NCI-H146 treated with DMSO at 0.1 percent for 48 hours (cell line): ENCODE results near the gene ETNPPL.
"Not testable (repeated sequence)": the region's sequence is repeated elsewhere in the genome, so short reads cannot be mapped to it uniquely, and the experiment has no call there.

Experiments used
- DNase-seq: peaks from one replicate; lab custom pipeline; 2025; ENCODE audit not compliant: unreplicated experiment; lab: John Stamatoyannopoulos, UW

Gene ETNPPL

GRCh38 chr4:108758498-108758897 is 4.4 kb downstream of the ETNPPL start:
- no peak for DNase-seq

DNA sequence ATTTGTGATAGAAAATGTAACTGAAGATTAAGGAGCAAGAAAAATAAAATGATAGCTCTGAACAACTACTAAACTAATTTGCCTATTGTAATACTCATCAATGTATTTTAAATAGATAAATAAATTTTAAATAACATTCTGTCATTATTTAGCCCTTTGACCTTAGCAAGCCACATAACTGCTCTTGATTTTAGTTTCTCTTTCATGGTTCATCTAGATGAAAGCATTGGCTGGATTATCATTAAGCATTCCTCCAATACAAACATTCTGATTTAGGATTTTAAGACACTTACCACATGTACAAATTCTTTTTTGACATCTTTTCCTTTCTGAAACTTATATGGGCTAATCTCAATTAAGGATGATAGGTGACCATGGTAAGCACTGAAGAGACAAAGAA is 8.5 kb downstream of the ETNPPL start:
- DNase-seq = no peak

- no peak for DNase-seq
Observed at GRCh38 chr4:108751321-108751720, 11.5 kb downstream of the ETNPPL start.

DNA sequence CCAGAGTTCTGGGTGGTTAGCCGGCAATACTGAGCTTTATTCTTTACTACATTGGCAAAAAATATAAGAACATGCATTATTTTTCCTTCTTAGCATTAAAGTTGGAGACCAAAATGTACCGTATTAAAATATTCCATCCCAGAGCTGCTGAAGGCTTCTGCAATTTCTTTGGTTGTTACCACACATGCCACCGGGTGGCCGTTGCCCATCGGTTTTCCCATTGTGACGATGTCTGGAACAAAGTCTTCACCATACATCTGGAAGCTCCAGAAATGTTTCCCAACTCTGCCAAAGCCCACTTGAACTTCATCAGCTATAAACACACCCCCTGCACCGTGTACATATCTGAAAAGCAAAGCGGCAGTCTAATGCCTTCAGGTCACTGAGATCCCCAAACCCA is 13.7 kb downstream of the ETNPPL start:
- no peak for DNase-seq

- no peak for DNase-seq
Observed at GRCh38 chr4:108746511-108746910, 16.3 kb downstream of the ETNPPL start.

GRCh38 chr4:108744307-108744706 is 18.5 kb downstream of the ETNPPL start:
- DNase-seq = no peak

- no peak for DNase-seq
Observed at GRCh38 chr4:108742451-108743420, 20.1 kb downstream of the ETNPPL start.

DNA sequence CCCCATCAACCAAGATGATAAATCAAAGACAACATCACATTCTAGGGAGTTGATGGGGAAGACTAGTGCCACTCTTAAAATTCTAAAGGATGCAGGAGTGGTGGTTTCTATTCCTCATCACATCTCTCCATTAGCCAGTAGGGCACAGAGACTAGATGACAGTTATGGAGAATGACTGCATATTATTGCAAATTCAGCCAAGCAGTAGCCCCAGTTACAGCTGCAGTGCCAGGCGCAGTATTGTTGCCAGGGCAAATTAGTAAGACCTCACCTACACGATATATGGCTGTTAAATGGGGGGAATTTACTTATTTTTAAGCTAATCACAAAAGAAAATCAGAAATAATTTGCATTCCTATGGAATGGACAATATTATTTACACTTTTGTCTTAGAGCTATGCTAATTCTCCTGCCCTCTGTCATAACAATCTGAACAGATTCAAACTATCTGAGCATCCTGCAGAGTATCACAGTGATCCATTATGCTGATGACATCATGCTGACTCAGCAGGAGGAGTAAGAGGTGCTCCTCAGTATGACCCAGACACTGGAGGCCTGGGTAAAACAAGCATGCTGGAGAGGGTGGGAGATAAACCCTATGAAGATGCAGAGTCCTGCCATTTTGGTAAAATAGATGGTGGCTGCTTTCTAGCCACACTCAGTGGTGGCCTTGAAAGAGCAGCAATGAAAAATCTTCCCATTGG is 24.7 kb downstream of the ETNPPL start:
- DNase-seq = no peak

DNA sequence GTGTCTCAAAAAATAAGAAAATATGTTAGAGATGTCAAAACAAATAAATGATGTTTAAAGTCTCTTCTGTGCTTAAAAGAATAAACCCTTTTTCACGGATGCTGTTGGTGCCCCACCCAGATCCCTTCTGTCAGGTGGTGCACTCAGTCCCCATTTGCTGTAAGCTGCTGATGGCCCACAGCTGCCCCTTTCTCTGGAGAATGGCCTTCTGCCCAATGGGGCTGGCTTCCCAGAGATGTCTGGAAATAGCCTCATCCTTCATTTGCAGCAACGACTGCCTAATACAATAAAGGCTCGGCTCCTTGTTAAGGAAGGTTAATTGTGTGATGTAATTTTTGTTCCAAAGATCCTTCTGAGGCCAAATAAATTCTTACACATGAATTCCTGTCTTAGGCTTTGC is 31.8 kb downstream of the ETNPPL start:
- no peak for DNase-seq

GRCh38 chr4:108730579-108730978 is 32.3 kb downstream of the ETNPPL start:
- no peak for DNase-seq

GRCh38 chr4:108729731-108730130 is 33.1 kb downstream of the ETNPPL start:
- DNase-seq = no peak

DNA sequence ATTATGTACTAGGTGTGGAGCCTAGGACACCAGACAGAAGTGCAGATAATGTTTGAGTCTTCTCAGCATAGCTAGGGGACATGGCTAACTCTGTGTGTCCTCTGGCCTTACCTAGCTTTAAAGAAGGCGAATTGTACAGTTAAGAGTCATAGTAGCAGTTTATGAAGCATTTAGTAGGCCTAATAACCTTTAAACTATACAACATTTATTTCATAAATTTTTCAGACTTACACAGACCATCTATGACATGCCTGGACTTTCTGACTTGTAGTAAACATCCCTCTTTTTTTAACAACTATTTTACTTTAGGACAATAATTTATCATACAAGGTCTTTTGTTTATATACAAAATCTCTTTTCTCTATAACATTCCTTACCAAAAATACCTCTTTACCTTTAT is 37.4 kb downstream of the ETNPPL start:
- DNase-seq = no peak

- DNase-seq = no peak
Observed at GRCh38 chr4:108717386-108717785, 45.5 kb downstream of the ETNPPL start.

GRCh38 chr4:108716340-108716739 is 46.5 kb downstream of the ETNPPL start:
- no peak for DNase-seq

GRCh38 chr4:108714880-108715279 is 48.0 kb downstream of the ETNPPL start:
- DNase-seq = no peak

- DNase-seq = not testable (repeated sequence)
Observed at GRCh38 chr4:108710578-108710977, 52.3 kb downstream of the ETNPPL start.

DNA sequence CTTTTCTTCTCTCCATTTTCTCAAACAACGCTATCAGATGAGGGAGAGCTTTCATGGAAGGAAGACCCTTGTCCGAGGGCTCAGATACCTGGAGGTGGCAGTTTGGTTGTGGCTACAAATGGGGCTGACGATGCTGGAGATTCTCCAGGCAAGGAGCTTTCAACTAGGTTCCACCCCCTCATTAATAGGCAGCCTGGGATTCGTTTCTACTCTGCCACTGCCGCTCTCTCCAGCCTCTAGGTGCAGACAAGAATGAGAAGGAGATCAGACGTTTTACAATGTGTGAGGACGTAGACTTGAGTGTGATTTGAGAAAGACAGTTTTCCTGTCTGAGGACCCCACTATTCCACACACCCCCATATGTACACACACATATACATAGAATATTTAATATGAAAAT is 53.1 kb downstream of the ETNPPL start:
- DNase-seq = no peak

GRCh38 chr4:108709234-108709633 is 53.6 kb downstream of the ETNPPL start:
- no peak for DNase-seq

DNA sequence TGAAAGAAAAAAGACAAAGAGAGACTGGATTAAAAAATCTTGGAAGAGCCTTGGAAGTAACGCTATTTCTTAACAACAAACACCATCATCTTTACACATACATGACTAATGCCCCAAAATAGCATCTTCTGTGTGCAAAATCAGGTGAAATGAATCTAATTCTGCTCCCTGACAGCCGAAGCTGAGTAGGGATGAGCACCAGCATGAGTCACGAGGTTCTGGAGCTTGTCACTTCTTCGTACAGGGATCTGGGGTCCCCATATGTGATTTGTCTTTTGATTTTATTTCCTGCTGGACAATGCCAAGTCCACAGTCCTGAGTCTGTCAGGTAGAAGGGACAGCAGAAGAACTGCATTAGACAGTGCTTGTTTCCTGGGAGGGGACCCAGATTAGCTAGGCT is 56.6 kb downstream of the ETNPPL start:
- no peak for DNase-seq

DNA sequence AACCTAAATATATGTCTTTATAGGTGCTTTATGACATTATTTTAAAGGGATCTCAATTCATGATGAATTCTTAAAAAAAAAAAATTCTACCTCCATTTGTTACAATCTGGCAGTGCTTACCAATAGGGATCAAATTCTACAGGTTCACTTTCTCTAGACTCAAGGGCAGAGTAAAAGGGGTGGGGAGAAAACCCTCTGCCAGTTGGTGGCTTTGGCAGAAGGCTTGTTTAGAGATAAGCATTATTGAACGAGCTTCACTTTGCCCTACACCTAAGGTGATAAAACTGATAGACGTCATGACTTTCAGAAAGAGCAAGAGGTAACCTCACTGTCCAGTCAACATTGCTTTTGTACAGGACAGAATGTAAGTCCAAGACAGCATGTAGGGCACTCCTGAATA is 58.9 kb downstream of the ETNPPL start:
- DNase-seq = no peak

GRCh38 chr4:108703370-108703769 is 59.5 kb downstream of the ETNPPL start:
- DNase-seq = no peak

DNA sequence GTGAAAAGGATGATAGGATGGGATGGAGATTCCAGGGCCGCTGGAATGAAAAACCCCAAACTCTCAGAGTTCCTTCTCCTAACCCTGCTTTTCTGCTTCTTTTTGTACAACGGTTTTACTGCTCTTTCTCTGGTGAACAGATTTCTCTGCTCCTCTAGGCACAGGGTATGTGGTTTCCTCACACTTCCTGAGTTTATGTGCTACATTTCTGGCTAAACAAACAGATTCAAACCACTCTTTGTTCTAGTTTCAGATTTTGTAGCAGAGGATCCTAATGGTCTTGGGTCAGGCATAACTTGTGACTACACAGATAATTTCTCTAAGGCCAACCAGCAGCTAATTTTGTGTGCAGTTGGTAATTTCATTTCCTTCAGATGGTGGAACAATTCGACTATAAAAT is 59.9 kb downstream of the ETNPPL start:
- no peak for DNase-seq
